Measurements from ENCODE around the gene AUTS2.

GRCh38 chr7:70577078-70577477, 978.8 kb downstream of the AUTS2 start:
- TF ChIP-seq CTCF (conservative IDR thresholded peaks at IDR 0.05; ENCODE audit: low read depth, low read length), result no peak
- TF ChIP-seq EZH2 (IDR thresholded peaks at IDR 0.05; ENCODE audit: borderline replicate concordance, low read depth, low read length, poor library complexity, severe bottlenecking), result no peak

Measured in A673 (cell line).